H9 (cell line): ENCODE results near the gene NDOR1. TPM values are rescaled to one million over a fixed set of nuclear protein-coding genes. Genes with fewer than 3 reads are reported as not detected.

Source experiments
- DNase-seq: peaks from one replicate; pipeline ENCODE4 v3.0.0-alpha.2; 2017
- H2AFZ ChIP-seq: one replicate; pipeline ENCODE4 v1.6.1; 2013; ENCODE audit warnings: mild to moderate bottlenecking, low read length, control low read depth, moderate library complexity
- H2AK5ac ChIP-seq: 2 replicates; pipeline ENCODE4 v1.6.1; 2013; ENCODE audit warnings: low read length, control low read depth, mixed read lengths; ENCODE audit not compliant: insufficient read length
- H2BK120ac ChIP-seq: one replicate; pipeline ENCODE4 v1.6.1; 2013; ENCODE audit warnings: low read depth, mild to moderate bottlenecking, low read length, control low read depth, inconsistent platforms; ENCODE audit not compliant: poor library complexity, severe bottlenecking
- H2BK12ac ChIP-seq: 2 replicates; pipeline ENCODE4 v1.6.1; 2013; ENCODE audit warnings: low read length, control low read depth, mixed read lengths, low read depth; ENCODE audit not compliant: insufficient read length
- H2BK15ac ChIP-seq: 2 replicates; pipeline ENCODE4 v1.6.1; 2013; ENCODE audit warnings: low read depth, low read length, control low read depth
- H2BK20ac ChIP-seq: one replicate; pipeline ENCODE4 v1.6.1; 2013; ENCODE audit warnings: low read depth, mild to moderate bottlenecking, low read length, control low read depth, inconsistent platforms; ENCODE audit not compliant: poor library complexity, severe bottlenecking
- H2BK5ac ChIP-seq: 2 replicates; pipeline ENCODE4 v1.6.1; 2013; ENCODE audit warnings: low read length, control low read depth, mixed read lengths; ENCODE audit not compliant: insufficient read length
- H3K14ac ChIP-seq: 2 replicates; pipeline ENCODE4 v1.6.1; 2013; ENCODE audit warnings: low read length, control low read depth; ENCODE audit not compliant: insufficient read depth
- H3K18ac ChIP-seq: 2 replicates; pipeline ENCODE4 v1.6.1; 2013; ENCODE audit warnings: low read depth, mild to moderate bottlenecking, mixed read lengths, low read length, control low read depth; ENCODE audit not compliant: insufficient read length
- H3K23ac ChIP-seq: 2 replicates; pipeline ENCODE4 v1.6.1; 2013; ENCODE audit warnings: low read length, control low read depth, mixed read lengths, low read depth; ENCODE audit not compliant: insufficient read length
- H3K23me2 ChIP-seq: 2 replicates; pipeline ENCODE4 v1.6.1; 2013; ENCODE audit warnings: low read depth, mild to moderate bottlenecking, mixed read lengths, low read length, control low read depth; ENCODE audit not compliant: insufficient read length, poor library complexity, severe bottlenecking
- H3K27ac ChIP-seq: 2 replicates; pipeline ENCODE4 v1.5.1; 2013; ENCODE audit warnings: low read length, control low read depth, mixed read lengths, low read depth; ENCODE audit not compliant: insufficient read length
- H3K27me3 ChIP-seq: 2 replicates; pipeline ENCODE4 v1.6.1; 2013; ENCODE audit warnings: low read length, control low read depth, inconsistent platforms; ENCODE audit not compliant: insufficient read depth
- H3K4ac ChIP-seq: 2 replicates; pipeline ENCODE4 v1.6.1; 2013; ENCODE audit warnings: low read depth, mild to moderate bottlenecking, control low read depth, inconsistent platforms, low read length, moderate library complexity
- H3K4me1 ChIP-seq: 2 replicates; pipeline ENCODE4 v1.6.1; 2013; ENCODE audit warnings: low read length, control low read depth, inconsistent platforms; ENCODE audit not compliant: insufficient read depth
- H3K4me2 ChIP-seq: 2 replicates; pipeline ENCODE4 v1.6.1; 2013; ENCODE audit warnings: low read length, control low read depth, mixed read lengths; ENCODE audit not compliant: insufficient read length, insufficient read depth
- H3K56ac ChIP-seq: 2 replicates; pipeline ENCODE4 v1.6.1; 2013; ENCODE audit warnings: low read depth, mild to moderate bottlenecking, mixed read lengths, low read length, control low read depth; ENCODE audit not compliant: insufficient read length
- H3K79me1 ChIP-seq: 2 replicates; pipeline ENCODE4 v1.6.1; 2013; ENCODE audit warnings: low read depth, mild to moderate bottlenecking, moderate library complexity, low read length, control low read depth, inconsistent platforms; ENCODE audit not compliant: insufficient read depth, poor library complexity, severe bottlenecking
- H3K79me2 ChIP-seq: 2 replicates; pipeline ENCODE4 v1.6.1; 2013; ENCODE audit warnings: low read length, control low read depth, inconsistent platforms; ENCODE audit not compliant: insufficient read depth
- H3K9ac ChIP-seq: 2 replicates; pipeline ENCODE4 v1.6.1; 2013; ENCODE audit warnings: low read length, control low read depth, mixed read lengths; ENCODE audit not compliant: insufficient read length; ENCODE audit errors: extremely low read depth
- H3K9me3 ChIP-seq: one replicate; pipeline ENCODE4 v1.6.1; 2013; ENCODE audit warnings: low read depth, low read length, inconsistent platforms; ENCODE audit not compliant: control insufficient read depth
- H3T11ph ChIP-seq: one replicate; pipeline ENCODE4 v1.6.1; 2013; ENCODE audit warnings: mild to moderate bottlenecking, low read length, control low read depth, inconsistent platforms
- H4K20me1 ChIP-seq: one replicate; pipeline ENCODE4 v1.6.1; 2013; ENCODE audit not compliant: control insufficient read depth, insufficient read length, insufficient read depth
- H4K5ac ChIP-seq: 2 replicates; pipeline ENCODE4 v1.6.1; 2013; ENCODE audit warnings: low read depth, mild to moderate bottlenecking, mixed read lengths, low read length, control low read depth; ENCODE audit not compliant: insufficient read length
- H4K8ac ChIP-seq: replicated peaks from 2 replicates; pipeline ENCODE4 v1.6.1; 2013; ENCODE audit warnings: low read length, control low read depth, mixed read lengths, low read depth; ENCODE audit not compliant: insufficient read length
- H4K91ac ChIP-seq: 2 replicates; pipeline ENCODE4 v1.6.1; 2013; ENCODE audit warnings: low read depth, mild to moderate bottlenecking, moderate library complexity, mixed read lengths, low read length, control low read depth; ENCODE audit not compliant: insufficient read length
- H3K27ac Mint-ChIP-seq, 3 experiments: 2 replicates in 2 of 3; 3 replicates in 1 of 3; pipeline ENCODE4 v1.8.0; 2020 to 2021; ENCODE audit warnings: mixed read lengths in 3 of 3, mild to moderate bottlenecking in 1 of 3, moderate library complexity in 1 of 3
- H3K27me3 Mint-ChIP-seq: 2 replicates; pipeline ENCODE4 v1.8.0; 2021; ENCODE audit warnings: low read depth, mild to moderate bottlenecking, moderate library complexity, mixed read lengths
- H3K36me3 Mint-ChIP-seq, 3 experiments: 2 replicates in 2 of 3; 3 replicates in 1 of 3; pipeline ENCODE4 v1.8.0; 2020 to 2021; ENCODE audit warnings: low read depth in 3 of 3, mixed read lengths in 3 of 3; ENCODE audit not compliant: insufficient read depth in 1 of 3
- H3K4me1 Mint-ChIP-seq, 2 experiments: 2 replicates each; pipeline ENCODE4 v1.8.0; 2020; ENCODE audit warnings: mixed read lengths in 2 of 2
- H3K4me3 Mint-ChIP-seq, 2 experiments: 2 replicates in 1 of 2; 3 replicates in 1 of 2; pipeline ENCODE4 v1.8.0; 2020 to 2021; ENCODE audit warnings: mild to moderate bottlenecking in 2 of 2, mixed read lengths in 2 of 2, moderate library complexity in 1 of 2
- H3K9me3 Mint-ChIP-seq, 2 experiments: 2 replicates in 1 of 2; 3 replicates in 1 of 2; pipeline ENCODE4 v1.8.0; 2020; ENCODE audit warnings: mild to moderate bottlenecking in 2 of 2, mixed read lengths in 2 of 2, moderate library complexity in 1 of 2
- WGBS: extraction: QIAGEN DNeasy Blood & Tissue Kit; methylation state at CpG from one replicate; pipeline ENCODE4 v1.1.7; 2013; ENCODE audit warnings: missing lambda C conversion rate, low lambda C conversion rate, mixed read lengths; ENCODE audit not compliant: insufficient read length; ENCODE audit errors: extremely low coverage; 5-methylcytosine and 5-hydroxymethylcytosine counted together
- total RNA-seq: library from RNA; stranded (reverse); gene quantifications from 2 replicates; pipeline ENCODE4 v1.2.1, GENCODE V29; 2021
- TF ChIP-seq, protein P1 (sequence below): fragments of 200-600 bp; sonication (generic); conservative IDR thresholded peaks from 3 replicates; pipeline ENCODE4 v1.8.0; 2021; ENCODE audit warnings: antibody characterized with exemption, mild to moderate bottlenecking

Gene NDOR1
- total RNA-seq, 1 experiment from 2014 or later: 44.1 TPM

DNA sequence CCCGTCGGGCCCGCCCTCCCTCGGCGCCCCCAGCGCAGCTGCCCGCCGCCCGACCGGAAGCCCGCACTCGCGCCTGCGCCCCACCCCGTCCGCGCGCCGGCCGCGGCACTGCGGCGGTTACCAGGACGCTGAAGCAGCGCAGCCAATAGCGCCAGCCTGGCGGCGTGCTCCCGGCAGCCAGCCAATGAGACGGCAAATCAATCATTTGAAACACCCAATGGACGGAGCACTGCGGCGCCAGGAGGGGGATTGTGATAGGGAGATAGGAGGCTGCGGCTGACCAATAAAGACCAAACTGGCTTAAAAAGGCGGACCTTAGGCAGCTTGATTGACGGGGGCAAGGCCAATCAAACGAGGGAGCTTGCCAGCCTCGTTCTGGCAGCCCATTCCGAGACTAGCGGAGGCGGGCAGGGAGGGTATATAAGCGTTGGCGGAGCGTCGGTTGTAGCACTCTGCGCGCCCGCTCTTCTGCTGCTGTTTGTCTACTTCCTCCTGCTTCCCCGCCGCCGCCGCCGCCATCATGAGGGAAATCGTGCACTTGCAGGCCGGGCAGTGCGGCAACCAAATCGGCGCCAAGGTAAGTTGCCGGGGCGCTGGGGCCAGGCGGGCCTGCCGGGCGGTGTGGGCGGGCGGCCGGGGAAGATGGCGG is 35.5 kb downstream of the NDOR1 start, which contains the start of gene TUBB4B:
TSS of gene TUBB4B (plus strand) at position 447 of the 649 bp plus-strand sequence. CDS start at position 521, 74 bp downstream.
- peaks cover 24 to 37% of the 10 kb centered on the region in 2 experiments for H3K4me1 Mint-ChIP-seq
- H3K4me3 Mint-ChIP-seq: peak within 1 kb of the TSS; percentile 85 to 93
- H3K27me3 Mint-ChIP-seq: peaks cover 5% of the 10 kb centered on the region

More for the DNA sequence above, 35.5 kb downstream of the NDOR1 start, which contains the start of gene TUBB4B:
- H3K18ac ChIP-seq: peak within 1 kb of the TSS; percentile 14
- no peak within 1 kb of the TSS for H2BK15ac ChIP-seq
- no CpG with 5 or more reads among the region's 67 CpGs for WGBS
- H3K4me2 ChIP-seq: peak within 1 kb of the TSS; percentile 46
- no peaks in the 10 kb centered on the region for H3K79me2 ChIP-seq
- H3K9me3 ChIP-seq: no peaks in the 10 kb centered on the region
- H3K4ac ChIP-seq: no peak within 1 kb of the TSS
- no peak within 1 kb of the TSS for H2BK20ac ChIP-seq
- no peak within 1 kb of the TSS for H2BK5ac ChIP-seq
- H4K91ac ChIP-seq: no peak within 1 kb of the TSS
- no peak within 1 kb of the TSS for H2AK5ac ChIP-seq
- no peak within 1 kb of the TSS for H2AFZ ChIP-seq
- no peak within 1 kb of the TSS for H4K5ac ChIP-seq
- H3K14ac ChIP-seq: peak within 1 kb of the TSS; percentile 33
- H4K8ac ChIP-seq: no peak within 1 kb of the TSS
- peaks cover 3% of the 10 kb centered on the region for H4K20me1 ChIP-seq
- H2BK120ac ChIP-seq: no peak within 1 kb of the TSS
- Mint-ChIP-seq H3K36me3 (peaks cover 19 to 26% (median 24%) of the 10 kb centered on the region in 3 experiments), H3K9me3 (no peaks in the 10 kb centered on the region; a peak in 2 of 5 replicates), H3K27ac (peak within 1 kb of the TSS; percentile 66 to 90 (median 89); a peak in 5 of 7 replicates)
- H3K27ac ChIP-seq: no peak within 1 kb of the TSS
- H3K23ac ChIP-seq: no peak within 1 kb of the TSS
- H3K56ac ChIP-seq: no peak within 1 kb of the TSS
- H3T11ph ChIP-seq: no peak within 1 kb of the TSS
- peaks cover 3% of the 10 kb centered on the region; the same call in 1 of the 2 replicates for H3K4me1 ChIP-seq
- peak; percentile 100 for DNase-seq
- H3K79me1 ChIP-seq: no peaks in the 10 kb centered on the region
- peak within 1 kb of the TSS; percentile 53 for H3K9ac ChIP-seq
- peaks cover 12% of the 10 kb centered on the region for H3K23me2 ChIP-seq
- TF ChIP-seq, protein P1, sequence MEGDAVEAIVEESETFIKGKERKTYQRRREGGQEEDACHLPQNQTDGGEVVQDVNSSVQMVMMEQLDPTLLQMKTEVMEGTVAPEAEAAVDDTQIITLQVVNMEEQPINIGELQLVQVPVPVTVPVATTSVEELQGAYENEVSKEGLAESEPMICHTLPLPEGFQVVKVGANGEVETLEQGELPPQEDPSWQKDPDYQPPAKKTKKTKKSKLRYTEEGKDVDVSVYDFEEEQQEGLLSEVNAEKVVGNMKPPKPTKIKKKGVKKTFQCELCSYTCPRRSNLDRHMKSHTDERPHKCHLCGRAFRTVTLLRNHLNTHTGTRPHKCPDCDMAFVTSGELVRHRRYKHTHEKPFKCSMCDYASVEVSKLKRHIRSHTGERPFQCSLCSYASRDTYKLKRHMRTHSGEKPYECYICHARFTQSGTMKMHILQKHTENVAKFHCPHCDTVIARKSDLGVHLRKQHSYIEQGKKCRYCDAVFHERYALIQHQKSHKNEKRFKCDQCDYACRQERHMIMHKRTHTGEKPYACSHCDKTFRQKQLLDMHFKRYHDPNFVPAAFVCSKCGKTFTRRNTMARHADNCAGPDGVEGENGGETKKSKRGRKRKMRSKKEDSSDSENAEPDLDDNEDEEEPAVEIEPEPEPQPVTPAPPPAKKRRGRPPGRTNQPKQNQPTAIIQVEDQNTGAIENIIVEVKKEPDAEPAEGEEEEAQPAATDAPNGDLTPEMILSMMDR: no peak
- H3K27me3 ChIP-seq: no peaks in the 10 kb centered on the region
- no peak within 1 kb of the TSS for H2BK12ac ChIP-seq
